NCI-H2196 treated with DMSO at 0.1 percent for 48 hours (cell line): ENCODE results near the gene OSBPL5.
A peak's percentile ranks its signal among the peaks of the same experiment; 100 is the strongest.
"Not testable (repeated sequence)": the region's sequence is repeated elsewhere in the genome, so short reads cannot be mapped to it uniquely, and the experiment has no call there.

Experiments
- DNase-seq: peaks from one replicate; lab custom pipeline; 2025; ENCODE audit not compliant: unreplicated experiment; lab: John Stamatoyannopoulos, UW

The OSBPL5 gene

DNA sequence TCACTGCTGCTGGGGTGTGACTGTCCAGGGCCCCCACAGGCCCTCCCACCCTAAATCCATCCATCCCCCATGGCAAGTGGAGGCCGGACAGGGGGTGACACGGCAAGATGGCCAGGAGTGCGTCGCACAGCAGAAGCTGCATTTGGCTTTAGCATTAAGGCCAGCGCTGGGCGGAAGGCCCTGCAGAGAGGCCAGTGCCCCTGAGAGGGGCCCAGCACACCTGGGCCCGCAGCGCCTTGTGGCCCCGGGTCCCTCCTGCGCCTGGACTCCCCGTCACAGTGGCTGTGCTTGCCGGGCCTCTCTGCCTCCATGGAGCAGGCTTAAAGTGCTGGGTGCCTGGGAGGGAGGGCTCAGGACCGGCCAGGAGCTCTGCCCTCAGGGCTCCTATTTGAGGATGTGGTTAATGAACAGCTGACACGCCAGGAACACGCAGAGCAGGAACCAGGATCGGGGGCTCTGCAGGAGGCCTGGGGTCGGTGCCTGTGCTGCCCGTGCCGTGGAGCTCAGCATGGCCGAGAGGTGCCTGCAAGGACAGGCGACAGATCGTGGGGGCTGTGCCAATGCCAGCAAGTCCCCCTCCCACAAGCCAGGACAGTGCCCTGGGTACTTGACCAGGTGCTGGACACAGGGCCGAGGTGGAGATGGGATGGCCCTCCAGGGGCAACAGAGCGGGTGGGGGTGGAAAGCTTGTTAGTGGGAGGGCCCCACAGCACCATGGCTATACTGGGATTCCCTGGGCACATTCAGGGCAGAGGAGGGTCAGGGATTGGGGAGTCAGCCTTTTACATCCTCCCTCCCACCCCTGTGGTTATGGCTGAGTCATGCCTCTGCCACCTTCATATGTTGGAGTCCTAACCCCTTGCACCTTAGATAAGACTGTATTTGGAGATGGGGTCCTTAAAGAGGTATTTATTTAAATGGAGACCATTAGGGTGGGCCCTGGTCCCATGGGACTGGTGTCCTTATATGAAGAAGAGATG, 77.0 kb downstream of the OSBPL5 start:
- no peak for DNase-seq

DNA sequence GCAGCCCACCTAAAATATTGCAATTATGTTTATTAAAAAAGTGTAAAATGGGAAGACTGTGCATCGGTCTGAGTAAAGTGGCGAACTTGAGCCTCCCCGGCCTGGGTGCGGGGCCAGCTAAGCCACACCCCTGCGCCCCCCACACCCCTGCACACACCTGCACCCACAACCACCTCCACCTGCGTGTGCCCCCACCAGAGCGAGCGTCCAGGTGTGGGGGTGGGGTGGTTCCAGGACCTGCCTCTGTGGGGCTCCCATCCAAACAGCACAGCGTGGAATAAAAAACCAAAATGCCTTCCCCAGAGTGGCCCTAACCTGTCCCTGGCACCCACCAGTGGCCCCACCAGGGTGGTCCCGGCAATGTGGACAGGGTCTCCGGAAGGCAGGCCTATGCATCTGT, 77.7 kb downstream of the OSBPL5 start:
- no peak for DNase-seq

DNA sequence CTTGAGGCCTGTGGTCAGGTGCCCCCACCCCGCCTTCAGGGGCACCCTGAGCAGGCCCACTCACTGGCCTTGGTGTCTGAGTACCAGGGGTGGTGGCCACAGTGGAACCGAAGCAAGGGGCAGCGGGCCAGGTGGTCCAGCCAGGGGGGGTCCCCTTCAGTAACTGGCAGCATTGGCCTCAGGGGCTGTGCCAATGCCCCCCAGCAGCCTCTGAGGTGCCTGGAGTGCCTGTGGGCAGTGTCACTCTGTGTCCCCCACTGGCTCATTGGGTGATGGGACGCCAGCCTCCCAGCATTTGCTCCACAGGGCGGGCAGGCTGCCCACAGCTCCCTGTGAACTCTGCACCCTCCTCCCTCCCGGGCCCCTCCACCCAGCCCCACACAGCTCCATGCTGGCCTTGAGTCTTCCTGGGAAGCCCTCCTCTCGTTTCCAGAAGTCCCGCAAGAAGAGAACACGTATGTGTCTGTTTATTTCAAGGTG, 78.4 kb downstream of the OSBPL5 start:
- no peak for DNase-seq

DNA sequence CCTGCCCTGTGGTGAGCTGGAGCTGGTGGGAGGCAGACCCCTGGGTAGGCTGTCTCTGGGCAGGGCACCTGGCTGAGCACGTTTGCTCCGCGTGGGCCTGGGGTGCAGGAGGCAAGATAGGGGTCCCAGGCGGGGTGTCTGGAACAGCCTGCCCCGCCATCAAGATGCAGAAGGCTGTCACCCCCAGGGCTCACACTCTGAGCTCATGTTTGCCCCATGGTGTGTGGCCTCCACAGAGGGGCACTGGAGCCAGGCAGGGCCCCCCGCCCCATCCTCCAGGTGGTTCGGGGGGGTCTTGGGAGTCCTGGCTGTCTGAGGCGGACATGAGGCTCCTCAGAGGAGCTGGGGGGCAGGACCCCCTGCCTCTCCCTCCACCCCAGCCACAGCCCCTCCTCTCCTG, 79.0 kb downstream of the OSBPL5 start:
- no peak for DNase-seq

DNA sequence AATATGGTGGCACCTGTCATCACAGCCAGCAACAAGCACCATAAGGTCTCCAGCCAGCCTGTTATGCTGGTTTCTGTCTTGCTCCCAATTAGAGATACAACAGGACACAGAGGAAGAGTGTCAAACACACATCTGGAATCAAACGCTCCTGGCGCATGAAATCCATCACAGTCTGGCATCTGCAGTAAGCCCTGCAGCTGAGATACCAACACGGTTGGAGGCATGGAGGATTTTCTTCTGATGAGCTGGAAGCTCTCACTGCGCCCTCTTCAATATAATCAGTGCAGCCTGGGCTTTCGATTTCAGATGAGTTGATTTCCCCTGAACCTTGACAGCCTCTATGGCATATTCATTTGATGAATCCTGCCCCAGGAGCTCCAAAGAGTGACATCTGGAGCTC, 80.1 kb downstream of the OSBPL5 start:
- no peak for DNase-seq

DNA sequence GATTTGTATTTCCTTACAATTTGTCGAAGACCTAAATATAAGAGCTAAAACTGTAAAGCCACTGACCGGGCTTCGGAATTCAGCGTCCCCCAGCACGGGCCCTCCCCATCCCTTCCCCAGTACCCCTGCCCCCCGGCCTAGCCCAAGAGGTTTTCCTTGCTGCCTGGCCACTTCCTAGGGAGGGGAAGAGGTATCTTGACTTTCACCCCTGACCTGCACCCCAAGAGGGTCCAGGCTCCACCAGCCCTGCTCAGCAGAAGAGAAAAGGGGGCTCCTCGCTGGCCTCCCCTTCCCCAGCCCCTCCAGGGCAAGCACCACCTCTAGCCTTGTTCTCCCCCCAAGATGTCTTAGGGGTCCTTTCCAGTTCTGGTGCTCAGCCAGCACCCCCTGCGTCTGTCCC, 81.8 kb downstream of the OSBPL5 start:
- DNase-seq = no peak

DNA sequence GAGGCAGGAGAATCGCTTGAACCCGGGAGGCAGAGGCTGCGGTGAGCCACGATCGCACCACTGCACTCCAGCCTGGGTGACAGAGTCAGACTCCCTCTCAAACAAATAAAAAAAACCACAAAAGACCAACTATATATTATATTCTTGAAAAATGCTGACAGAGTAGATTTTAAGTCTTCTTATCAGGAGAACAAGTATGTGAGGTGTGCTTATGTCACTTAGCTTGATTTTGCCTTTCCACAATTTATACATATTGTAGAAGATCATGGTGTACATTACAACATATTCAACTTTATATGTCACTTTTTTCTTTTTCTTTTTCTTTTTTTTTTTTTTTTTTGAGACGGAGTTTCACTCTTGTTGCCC, 83.7 kb downstream of the OSBPL5 start:
- DNase-seq = no peak

DNA sequence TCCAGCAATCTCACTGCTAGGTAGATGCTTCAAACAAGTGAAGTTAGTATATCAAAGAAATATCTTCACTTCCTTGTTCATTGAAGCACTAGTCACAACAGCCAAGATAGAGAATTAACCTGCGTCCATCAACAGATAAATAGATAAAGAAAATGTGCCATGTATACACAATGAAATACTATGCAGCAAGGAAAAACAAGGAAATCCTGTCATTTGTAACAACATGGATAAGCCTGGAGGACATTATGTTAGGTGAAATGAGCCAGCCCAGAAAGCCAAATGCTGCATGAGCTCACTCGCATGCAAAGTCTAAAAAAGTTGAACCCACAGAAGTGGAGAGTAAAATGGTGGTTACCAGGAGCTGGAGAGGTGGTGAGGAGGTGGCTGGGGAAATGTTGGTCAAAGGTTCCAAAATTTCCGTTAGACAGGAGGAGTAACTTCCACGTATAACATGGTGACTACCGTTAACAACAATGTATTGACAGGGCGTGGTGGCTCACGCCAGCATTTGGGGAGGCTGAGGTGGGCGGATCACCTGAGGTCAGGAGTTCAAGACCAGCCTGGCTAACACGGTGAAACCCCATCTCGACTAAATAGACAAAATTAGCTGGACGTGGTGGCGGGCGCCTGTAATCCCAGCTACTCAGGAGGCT, 84.3 kb downstream of the OSBPL5 start:
- no peak for DNase-seq

DNA sequence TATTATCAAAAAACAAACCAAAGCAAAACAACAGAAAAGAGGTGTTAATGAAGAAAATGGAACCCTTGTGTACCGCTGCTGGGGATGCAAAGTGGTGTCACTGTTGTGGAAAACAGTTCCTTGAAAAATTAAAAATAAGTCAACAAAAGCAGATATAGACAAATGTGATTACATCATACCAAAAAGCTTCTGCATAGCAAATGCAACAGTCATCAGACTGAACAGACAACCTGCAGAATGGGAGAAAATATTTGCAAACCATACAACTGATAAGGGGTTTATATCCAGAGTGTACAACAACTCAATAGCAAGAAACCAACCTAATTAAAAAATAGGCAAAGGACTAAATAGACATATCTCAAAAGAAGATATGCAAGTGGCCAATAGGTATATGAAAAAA, 85.0 kb downstream of the OSBPL5 start:
- no peak for DNase-seq

DNA sequence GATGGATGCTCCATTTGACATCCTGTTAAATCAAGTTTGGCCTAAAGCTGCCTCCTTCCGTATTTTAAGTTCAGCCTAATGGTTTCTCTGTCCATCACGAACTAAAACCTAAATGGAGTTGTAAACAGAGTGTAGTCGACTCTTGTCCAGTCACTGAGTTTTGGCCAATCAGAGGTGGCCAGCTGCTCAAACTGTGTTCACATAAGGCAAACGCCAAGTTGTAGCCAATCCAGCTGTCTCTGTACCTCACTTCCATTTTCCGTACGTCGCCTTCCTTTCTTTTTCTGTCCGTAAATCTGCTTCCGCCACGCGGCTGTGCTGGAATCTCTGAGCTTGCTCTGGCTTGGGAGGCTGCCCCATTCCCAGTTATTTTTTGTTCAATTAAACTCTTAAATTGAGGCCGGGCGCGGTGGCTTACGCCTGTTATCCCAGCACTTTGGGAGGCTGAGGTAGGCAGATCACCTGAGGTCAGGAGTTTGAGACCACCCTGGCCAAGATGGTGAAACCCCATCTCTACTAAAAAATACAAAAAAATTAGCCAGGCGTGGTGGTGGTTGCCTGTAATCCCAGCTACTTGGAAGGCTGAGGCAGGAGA, 87.2 kb downstream of the OSBPL5 start:
- DNase-seq = no peak

DNA sequence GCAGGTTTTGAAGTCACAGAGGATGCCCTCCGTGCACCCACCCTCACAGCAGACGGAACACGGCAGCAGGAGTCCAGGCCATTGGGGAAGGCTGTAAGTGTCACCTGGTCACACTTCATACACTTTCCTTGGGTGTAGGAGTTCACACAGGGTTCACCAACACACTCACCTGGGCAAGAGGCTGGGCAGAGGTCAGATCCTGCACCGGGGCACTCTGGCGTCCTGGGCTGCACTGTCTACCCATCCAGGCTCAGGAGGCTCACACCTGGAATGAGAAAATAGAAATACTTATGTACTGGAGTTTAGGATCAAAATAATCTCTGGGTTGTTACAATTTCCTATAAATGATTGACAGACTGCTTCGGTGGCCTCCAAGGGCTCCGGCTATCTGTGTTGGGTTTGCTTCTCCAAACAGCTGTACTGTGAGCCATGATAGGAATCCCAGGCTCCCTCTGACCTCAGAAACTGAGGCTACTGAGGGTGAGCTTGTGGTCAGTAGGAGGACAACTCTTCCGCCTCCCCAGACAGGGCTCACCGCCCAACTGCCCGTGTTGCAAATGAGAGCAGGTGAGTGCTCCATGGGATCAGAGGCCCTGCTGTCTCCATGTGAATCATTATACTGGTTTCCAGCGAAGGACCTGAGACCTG, 87.8 kb downstream of the OSBPL5 start:
- no peak for DNase-seq

DNA sequence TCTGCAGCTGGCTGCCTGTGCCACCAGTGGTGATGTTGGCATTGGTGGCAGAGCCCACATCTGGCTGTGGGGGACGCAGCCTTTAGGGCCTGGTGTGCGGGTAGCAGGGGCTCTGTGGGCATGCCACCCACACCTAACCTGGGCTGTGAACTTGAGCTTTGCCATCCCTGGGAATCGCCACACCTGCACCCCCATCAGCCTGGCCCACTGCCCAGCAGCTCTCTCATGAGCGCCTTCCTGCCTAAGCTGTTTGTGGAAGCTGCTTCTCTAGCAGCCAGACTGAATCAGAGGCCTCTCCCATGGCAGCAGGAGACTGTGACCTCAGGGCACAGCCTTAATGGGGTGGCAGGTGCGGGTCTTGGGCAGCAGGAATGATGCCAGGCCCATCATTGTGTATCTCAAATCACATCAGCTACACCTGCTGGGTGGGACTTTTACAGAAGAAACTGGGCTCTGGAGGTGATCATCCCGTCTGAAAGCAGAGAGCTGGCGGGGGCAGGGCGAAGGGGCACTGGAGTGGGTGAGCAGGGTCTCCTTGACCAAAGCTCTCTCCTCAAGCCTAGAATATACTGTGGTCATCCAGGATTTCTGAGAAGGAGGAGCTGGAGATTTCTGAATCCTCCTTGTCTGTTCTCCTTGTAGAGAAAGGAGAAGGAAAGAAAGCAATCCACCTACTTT, 90.1 kb downstream of the OSBPL5 start:
- DNase-seq = peak; percentile 72

DNA sequence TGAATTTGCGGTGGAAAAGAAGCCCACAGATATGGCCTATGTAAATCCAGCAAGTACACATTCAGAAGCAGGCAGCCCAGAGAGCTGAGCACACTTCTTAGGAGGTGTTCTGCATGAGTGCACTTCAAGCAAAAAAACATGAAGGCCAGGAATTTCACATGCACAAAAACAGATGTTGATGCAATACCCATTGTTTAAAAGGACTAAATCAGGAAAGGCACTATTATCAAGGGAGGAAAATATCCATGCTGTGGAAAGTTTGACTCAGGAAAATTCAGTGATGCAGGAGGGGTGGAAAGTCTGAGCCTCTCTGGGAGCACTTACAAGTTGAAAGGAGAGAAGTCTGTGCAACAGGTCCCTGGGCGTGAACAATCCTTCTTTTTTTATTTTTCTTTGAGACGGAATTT, 92.1 kb downstream of the OSBPL5 start:
- no peak for DNase-seq

DNA sequence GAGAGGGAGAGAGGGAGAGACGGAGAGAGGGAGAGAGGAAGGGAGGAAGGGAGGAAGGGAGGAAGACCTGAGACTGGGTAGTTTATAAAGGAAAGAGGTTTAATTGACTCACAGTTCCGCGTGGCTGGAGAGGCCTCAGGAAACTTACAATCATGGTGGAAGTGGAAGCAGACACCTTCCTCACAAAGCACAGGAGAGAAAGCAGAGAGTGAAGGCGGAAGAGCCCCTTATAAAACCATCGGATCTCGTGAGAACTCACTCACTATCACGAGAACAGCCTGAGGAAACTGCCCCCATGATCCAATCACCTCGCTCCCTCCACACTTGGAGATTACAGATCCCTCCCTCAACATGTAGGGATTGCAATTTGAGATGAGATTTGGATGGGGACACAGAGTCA, 95.7 kb downstream of the OSBPL5 start:
- no peak for DNase-seq

DNA sequence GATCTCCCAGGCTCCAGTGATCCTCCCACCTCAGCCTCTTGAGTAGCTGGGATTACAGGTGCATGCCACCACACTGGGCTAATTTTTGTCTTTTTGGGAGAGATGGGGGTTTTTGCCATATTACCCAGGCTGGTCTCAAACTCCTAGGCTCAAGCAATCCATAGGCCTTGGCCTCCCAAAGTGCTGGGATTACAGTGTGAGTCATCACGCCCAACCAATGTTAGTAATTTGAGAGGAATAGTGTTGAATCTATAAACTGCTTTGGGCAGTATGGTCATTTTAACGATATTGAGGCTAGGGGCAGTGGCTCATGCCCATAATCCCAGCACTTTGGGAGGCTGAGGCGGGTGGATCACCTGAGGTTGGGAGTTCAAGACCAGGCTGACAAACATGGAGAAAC, 98.8 kb downstream of the OSBPL5 start:
- DNase-seq = not testable (repeated sequence)

DNA sequence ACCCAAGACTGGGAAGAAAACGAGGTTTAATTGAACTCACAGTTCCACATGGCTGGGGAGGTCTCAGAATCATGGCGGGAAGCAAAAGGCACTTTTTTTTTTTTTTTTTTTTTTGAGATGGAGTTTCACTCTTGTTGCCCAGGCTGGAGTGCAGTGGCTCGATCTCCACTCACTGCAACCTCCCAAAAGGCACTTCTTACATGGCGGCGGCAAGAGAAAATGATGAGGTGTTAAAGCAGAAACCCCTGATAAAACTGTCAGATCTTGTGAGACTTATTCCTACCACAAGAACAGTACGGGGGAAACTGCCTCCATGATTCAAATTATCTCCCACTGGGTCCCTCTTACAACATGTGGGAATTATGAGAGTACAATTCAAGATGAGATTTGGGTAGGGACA, 100.4 kb downstream of the OSBPL5 start:
- not testable (repeated sequence) for DNase-seq

DNA sequence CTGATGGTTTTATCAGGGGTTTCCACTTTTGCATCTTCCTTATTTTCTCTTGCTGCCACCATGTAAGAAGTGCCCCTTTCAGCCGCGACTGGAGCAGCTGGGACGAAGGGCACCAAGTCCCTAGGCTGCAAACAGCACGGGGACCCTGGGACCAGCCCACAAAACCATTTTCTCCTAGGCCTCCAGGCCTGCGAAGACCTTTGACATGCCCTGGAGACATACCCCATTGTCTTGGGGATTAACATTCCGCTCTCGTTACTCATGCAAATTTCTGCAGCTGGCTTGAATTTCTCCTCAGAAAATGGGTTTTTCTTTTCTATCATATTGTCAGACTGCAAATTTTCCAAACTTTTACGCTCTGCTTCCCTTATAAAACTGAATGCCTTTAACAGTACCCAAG, 101.2 kb downstream of the OSBPL5 start:
- not testable (repeated sequence) for DNase-seq

DNA sequence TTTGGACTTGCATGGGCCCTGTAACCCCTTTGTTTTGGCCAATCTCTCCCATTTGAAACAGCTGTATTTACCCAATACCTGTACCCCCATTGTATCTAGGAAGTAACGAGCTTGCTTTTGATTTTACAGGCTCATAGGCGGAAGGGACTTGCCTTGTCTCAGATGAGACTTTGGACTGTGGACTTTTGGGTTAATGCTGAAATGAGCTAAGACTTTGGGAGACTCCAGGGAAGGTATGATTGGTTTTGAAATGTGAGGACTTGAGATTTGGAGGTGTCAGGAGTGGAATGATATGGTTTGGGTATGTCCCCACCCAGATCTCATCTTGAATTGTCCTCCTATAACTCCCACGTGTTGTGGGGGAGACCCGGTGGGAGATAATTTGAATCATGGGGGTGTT, 101.7 kb downstream of the OSBPL5 start:
- not testable (repeated sequence) for DNase-seq

DNA sequence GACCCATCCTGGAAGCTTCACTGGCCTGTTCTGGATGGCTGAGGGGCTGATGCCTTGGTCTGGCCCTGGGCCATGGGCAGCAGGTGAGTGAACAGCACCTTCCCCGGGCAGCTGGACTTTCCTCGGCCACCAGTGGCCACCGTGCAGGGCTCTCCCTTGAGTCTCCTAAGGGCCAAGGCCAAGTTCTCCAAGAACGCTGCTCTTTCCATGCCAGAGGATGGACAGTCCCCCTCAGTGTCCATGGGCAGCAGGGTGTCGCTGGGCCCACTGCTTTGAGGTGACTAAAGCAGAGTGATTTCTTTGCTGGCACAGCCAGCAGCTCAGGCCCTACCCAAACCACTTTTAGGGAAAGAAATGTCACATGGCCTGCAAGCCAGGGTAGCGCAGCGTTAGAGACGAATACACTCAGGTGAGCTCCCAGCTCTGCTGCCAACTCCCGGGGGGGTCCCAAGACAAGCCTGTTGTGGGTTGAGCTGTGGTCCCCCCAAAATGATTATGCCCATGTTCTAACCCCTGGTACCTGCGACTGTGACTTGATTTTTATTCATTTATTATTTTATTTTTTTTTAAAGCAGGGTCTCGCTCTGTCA, 104.6 kb downstream of the OSBPL5 start:
- DNase-seq = no peak
